Glomerular visceral epithelial cell (primary cell): Measurements from ENCODE around the gene SEMA6A.

ENCODE experiments used
- DNase-seq: peaks from one replicate; pipeline ENCODE4 v3.0.0-alpha.2; 2016; ENCODE audit errors: extremely low spot score

The SEMA6A gene

GRCh38 chr5:116574367-116575325, at the start of gene SEMA6A:
Gene SEMA6A, minus strand, starts transcription at chr5:116574823. Its CDS starts 69,879 bp downstream, at chr5:116504944.
- peak; percentile 96 for DNase-seq

- DNase-seq, result no peak
Observed at GRCh38 chr5:116622375-116623050, 47.9 kb upstream of the SEMA6A start.

GRCh38 chr5:116621599-116621998, 47.0 kb upstream of the SEMA6A start:
- DNase-seq, result no peak

GRCh38 chr5:116616876-116617275, 42.3 kb upstream of the SEMA6A start:
- no peak for DNase-seq

GRCh38 chr5:116614603-116614920, 39.9 kb upstream of the SEMA6A start:
- peak; percentile 75 for DNase-seq

DNA sequence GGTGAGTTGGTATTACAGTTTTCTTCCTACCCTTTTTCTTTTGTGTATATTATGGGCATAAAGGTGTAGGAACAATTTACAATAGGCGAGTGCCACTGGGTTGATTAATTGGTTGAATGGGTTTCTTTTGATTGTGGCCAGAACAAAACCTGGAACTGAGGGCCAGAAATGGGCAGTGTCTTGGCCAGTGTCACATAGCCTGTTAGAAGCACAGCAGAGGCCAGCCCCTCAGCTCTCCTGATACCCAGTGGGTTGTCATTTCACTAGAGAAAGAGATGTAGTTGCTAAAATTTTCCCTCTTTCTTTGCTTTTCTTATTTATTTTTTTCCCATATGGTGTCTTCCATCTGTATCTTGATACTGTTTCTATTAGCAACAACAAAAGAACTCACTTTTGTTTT, 38.8 kb upstream of the SEMA6A start:
- DNase-seq, result no peak

DNA sequence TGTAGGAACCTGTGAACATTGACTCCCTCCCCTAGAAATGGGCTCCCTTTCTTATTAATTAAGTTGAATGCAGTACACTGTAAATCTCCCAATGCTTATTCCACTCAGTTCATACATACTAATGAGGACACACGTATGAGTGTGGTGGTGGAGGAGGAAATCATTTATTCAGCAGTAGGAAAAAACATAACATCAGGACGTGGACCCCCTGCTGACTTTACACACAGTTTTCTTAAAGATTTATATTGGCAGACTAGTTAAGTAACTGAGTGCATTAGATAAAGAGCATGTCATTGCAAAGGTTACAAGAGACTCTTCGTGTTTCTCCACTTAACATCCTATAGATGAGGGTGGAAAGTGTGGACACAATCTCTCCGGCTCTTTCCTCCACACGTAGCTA, 37.8 kb upstream of the SEMA6A start:
- DNase-seq, result no peak

DNA sequence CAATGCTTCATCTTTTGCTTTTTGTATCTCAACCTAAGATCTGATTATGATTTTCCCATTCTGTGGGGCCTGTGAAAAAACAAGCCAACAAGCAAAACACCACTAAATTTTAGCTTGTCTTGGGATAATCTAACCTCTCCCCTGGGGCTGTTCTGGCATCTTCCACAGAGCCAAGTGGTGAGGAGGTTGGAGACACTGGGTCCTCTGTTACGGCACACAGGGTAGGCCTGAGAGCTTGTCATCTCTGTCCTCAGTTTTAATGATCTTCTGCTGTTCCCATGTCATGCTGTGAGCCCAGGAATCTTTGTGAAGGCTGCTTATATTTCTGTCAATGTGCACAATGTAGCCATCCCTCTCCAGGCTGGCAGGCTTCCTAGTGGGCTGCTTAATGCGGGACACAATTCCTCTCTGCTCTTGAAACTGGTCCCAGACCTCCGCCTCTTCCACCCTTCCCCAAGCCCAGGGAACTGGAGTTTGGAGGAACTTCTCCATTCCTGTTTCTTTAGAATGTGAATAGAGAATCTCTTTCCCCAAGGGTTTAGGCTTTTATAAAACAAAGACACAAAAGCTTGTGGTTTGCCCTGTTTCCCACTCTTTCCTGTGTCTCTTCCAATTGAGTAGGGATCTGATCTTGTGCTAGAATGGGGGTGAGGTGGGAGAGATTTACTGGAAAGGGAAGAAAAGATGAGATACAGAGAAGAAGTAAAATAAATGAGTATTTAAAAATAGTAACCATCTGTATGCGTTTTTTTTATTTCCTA, 30.9 kb upstream of the SEMA6A start:
- no peak for DNase-seq

- DNase-seq, result no peak
Observed at GRCh38 chr5:116604805-116605204, 30.2 kb upstream of the SEMA6A start.

DNA sequence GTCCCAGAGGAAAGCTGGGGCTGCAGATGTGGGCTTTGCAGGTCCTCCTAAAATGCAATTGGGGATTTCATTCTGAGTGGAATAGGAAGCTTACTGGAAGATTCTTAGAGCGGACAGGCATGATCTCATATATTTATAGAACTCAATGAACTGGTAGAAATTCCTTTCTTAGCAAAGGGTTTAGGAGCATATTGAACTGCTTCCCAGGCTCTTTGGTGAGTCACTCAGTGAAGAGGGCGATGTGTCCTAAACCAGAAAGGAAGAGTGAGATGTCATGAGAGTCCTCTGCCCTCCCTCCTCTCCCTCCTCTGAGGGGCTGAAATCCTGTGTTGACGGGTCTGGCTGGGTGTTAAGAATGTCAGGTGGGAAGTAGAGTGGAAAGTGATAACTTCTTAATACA, 26.3 kb upstream of the SEMA6A start:
- peak; percentile 78 for DNase-seq

DNA sequence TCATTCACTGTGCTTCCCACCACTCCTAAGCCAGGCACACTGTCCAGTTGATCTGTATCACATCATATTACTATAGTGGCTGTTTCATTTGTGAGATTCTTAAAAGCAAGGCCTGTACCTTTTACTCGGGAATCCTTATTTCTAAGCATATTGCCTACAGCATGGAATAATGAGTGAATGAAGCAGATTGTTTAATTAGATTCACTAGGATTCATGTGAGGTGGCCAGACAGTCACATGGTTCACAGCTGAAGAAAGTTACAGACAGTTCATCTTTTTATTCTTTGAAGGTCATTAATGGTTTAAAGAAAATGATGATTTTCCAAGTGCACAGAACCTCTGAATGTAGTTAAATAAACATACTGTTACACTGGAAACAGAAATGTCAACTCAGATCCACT, 24.3 kb upstream of the SEMA6A start:
- DNase-seq, result no peak

DNA sequence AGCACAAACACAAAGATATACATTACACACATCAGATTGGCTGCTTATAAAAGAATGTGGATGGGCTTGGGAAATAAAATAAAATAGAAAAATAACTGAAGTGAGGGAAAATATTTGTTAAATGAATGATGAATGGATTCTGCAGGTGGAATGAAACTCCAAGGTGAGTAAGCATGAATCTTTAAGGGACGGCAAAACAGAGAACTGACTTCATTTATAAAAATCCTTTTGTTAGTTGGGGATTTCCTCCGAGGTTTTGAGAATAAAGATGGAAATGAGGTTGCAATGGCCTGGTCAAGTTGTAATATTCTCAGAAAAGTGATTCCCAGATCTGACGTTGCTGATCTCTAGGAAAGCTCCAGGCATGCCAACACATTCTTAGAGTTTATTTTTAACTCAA, 20.9 kb upstream of the SEMA6A start:
- no peak for DNase-seq

- no peak for DNase-seq
Observed at GRCh38 chr5:116593340-116593739, 18.7 kb upstream of the SEMA6A start.

- no peak for DNase-seq
Observed at GRCh38 chr5:116585227-116585626, 10.6 kb upstream of the SEMA6A start.

- no peak for DNase-seq
Observed at GRCh38 chr5:116583862-116584222, 9.2 kb upstream of the SEMA6A start.

DNA sequence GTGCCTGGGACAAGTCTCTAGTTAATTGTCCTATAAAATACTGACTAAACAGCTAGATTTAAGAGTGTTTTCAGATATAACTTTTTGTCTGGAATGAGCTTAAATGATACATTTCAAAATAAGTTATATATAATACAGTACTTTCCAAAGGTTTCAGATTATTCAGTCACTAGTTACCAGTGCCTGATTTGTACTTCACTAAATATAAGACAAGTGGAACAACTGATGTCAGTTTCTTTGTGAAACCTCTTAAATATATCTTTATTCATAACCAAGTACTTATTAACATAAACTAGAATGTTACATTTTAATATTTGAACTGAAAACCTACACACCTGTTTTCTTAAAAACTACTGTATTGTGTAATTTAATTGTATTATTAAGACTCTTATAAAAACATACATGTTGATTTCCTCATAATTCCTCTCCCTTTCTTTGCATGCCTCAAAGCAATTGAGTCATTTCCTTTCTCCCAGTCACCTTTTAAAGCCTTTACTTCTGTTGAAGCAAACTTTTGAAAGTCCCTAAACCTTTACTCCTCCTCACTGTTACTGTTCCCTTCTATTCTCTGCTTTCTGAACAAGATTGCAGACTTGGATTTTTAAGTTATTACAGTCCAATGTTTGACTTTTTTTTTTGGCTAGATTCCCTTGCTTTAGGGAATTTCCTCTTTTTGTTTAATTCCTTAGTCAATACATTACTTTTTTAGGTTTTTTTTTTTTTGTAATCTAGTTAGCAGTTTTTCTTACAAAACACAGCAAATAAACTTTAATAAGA, 8.7 kb upstream of the SEMA6A start:
- DNase-seq, result peak; percentile 8

GRCh38 chr5:116581910-116582309, 7.3 kb upstream of the SEMA6A start:
- no peak for DNase-seq

GRCh38 chr5:116579144-116579543, 4.5 kb upstream of the SEMA6A start:
- no peak for DNase-seq

DNA sequence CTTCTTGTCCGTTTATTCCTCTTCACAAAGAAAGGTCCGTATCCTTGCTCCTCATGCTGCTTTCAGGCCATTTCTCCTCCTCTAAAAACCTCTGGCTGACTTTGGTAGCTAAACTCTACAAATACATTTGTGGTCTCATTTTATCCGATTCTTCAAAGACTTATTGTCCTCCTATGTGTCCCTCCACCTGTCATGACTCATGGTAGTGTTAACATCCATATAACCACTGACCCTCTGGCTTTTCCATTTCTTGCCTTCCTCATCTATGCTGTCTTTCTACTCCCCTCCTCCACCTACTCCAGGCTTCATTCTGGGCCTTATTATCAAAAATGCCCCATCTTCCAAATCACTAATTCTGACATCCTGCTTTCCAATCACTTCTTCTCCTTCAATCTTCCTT, 4.1 kb upstream of the SEMA6A start:
- DNase-seq, result no peak

GRCh38 chr5:116577064-116577788, 2.6 kb upstream of the SEMA6A start:
- no peak for DNase-seq
